Tibial nerve (tissue), 3 donors: Measurements from ENCODE around the gene GPR26.

Experiments
- CTCF ChIP-seq, 5 experiments: fragments of 200-600 bp in 3 of 5; fragments of 450-650 bp in 2 of 5; sonication (generic) in 3 of 5; IDR thresholded peaks; one replicate each; pipeline ENCODE4 v1.5.1; 2016 to 2019; ENCODE audit warnings: antibody characterized with exemption in 5 of 5, mild to moderate bottlenecking in 3 of 5, moderate library complexity in 2 of 5
- POLR2A ChIP-seq, 2 donors: fragments of 450-650 bp; IDR thresholded peaks; one replicate each; pipeline ENCODE4 v1.6.1; 2017; ENCODE audit warnings: antibody characterized with exemption in 2 of 2, mild to moderate bottlenecking in 2 of 2, moderate library complexity in 2 of 2

GRCh38 chr10:123721441-123722049 is 55.4 kb downstream of the GPR26 start:
- no peak for TF ChIP-seq POLR2A (IDR thresholded peaks at IDR 0.05)
- TF ChIP-seq CTCF (IDR thresholded peaks at IDR 0.05): no peak
